Loucy (cell line): ENCODE data around the gene DDX23.

Source experiments
- H2AFZ ChIP-seq: fragments of 200-600 bp; sonication (generic); 2 replicates; pipeline ENCODE4 v1.6.0; 2016; ENCODE audit warnings: antibody characterized with exemption, mild to moderate bottlenecking, low read length, moderate library complexity
- H3F3A ChIP-seq: fragments of 200-600 bp; 2 replicates; pipeline ENCODE4 v1.6.0; 2016; ENCODE audit warnings: antibody characterized with exemption, low read depth, mild to moderate bottlenecking
- H3K27me3 ChIP-seq: fragments of 200-600 bp; sonication (generic); 2 replicates; pipeline ENCODE4 v1.6.1; 2014; ENCODE audit warnings: low read length, mild to moderate bottlenecking; ENCODE audit not compliant: insufficient read depth, poor library complexity, severe bottlenecking
- H3K36me3 ChIP-seq: fragments of 200-600 bp; sonication (generic); 2 replicates; pipeline ENCODE4 v1.6.1; 2016; ENCODE audit warnings: low read length; ENCODE audit not compliant: insufficient read depth
- H3K4me1 ChIP-seq: fragments of 200-600 bp; sonication (generic); 2 replicates; pipeline ENCODE4 v1.5.1; 2014; ENCODE audit warnings: low read length, mild to moderate bottlenecking; ENCODE audit not compliant: insufficient read depth, poor library complexity, severe bottlenecking
- H3K4me2 ChIP-seq: fragments of 200-600 bp; sonication (generic); 2 replicates; pipeline ENCODE4 v1.6.0; 2014; ENCODE audit warnings: antibody characterized with exemption, low read length, low read depth, mild to moderate bottlenecking; ENCODE audit not compliant: poor library complexity, severe bottlenecking
- H3K4me3 ChIP-seq: fragments of 200-600 bp; sonication (generic); 2 replicates; pipeline ENCODE4 v1.5.1; 2014; ENCODE audit warnings: low read length, mild to moderate bottlenecking, mixed read lengths; ENCODE audit not compliant: poor library complexity, severe bottlenecking
- H3K79me2 ChIP-seq: fragments of 200-600 bp; sonication (generic); 2 replicates; pipeline ENCODE4 v1.6.1; 2014; ENCODE audit warnings: low read length; ENCODE audit not compliant: insufficient read depth
- H3K9ac ChIP-seq: fragments of 200-600 bp; sonication (generic); 2 replicates; pipeline ENCODE4 v1.6.0; 2014; ENCODE audit warnings: mild to moderate bottlenecking, low read depth, low read length, moderate library complexity; ENCODE audit not compliant: poor library complexity, severe bottlenecking
- H3K9me2 ChIP-seq: fragments of 200-600 bp; sonication (generic); replicated peaks from 2 replicates; pipeline ENCODE4 v1.6.1; 2016; ENCODE audit warnings: low read depth, low read length, mixed read lengths
- H3K9me3 ChIP-seq: fragments of 200-600 bp; sonication (generic); 2 replicates; pipeline ENCODE4 v1.6.1; 2014; ENCODE audit warnings: mild to moderate bottlenecking, antibody characterized with exemption, low read length, low read depth; ENCODE audit not compliant: insufficient read depth
- H4K20me1 ChIP-seq: fragments of 200-600 bp; sonication (generic); 2 replicates; pipeline ENCODE4 v1.6.0; 2014; ENCODE audit warnings: antibody characterized with exemption, low read length, mild to moderate bottlenecking; ENCODE audit not compliant: insufficient read depth, poor library complexity, severe bottlenecking
- CTCF ChIP-seq: fragments of 200-600 bp; sonication (generic); conservative IDR thresholded peaks from 2 replicates; pipeline ENCODE4 v1.5.1; 2014; ENCODE audit warnings: mild to moderate bottlenecking, antibody characterized with exemption, low read length
- EZH2phosphoT487 ChIP-seq: fragments of 200-600 bp; IDR thresholded peaks from 2 replicates; pipeline ENCODE4 v1.6.1; 2018; ENCODE audit warnings: antibody characterized with exemption, mild to moderate bottlenecking, moderate library complexity, borderline replicate concordance

Gene DDX23

DNA sequence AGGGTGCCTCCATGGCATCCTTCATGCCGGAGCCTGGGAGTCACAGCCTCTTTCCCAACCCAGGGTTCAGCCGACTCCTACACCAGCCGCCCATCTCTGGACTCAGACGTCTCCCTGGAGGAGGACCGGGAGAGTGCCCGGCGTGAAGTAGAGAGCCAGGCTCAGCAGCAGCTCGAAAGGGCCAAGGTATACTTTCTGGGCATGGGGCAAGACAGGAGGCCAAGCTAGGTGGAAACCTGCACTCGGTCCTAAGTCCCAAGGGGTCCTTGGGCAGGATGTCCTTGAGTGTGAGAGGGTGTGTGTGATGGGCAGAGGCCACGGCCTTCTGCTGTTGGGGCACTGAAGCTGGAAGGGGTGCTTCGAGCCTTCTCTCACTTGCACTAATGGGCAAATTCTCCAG lies 28.7 kb downstream of the DDX23 start:
- TF ChIP-seq CTCF (no peak), EZH2phosphoT487 (no peak)
- Histone ChIP-seq H3K4me2 (no peak overlapping the region), H3F3A (no peaks in the 10 kb centered on the region), H2AFZ (no peak overlapping the region), H3K9ac (no peak overlapping the region), H3K9me2 (no peaks in the 10 kb centered on the region), H3K27me3 (no peaks in the 10 kb centered on the region), H3K36me3 (peaks cover 7% of the 10 kb centered on the region; the same call in 1 of the 2 replicates), H3K4me1 (peaks cover 9% of the 10 kb centered on the region), H3K9me3 (no peaks in the 10 kb centered on the region), H3K79me2 (no peaks in the 10 kb centered on the region), H4K20me1 (peaks cover 7% of the 10 kb centered on the region), H3K4me3 (no peak overlapping the region)

- H3K9me2 ChIP-seq, result no peaks in the 10 kb centered on the region
- H3K27me3 ChIP-seq, result no peaks in the 10 kb centered on the region
- no peak overlapping the region for H3K4me2 ChIP-seq
- no peak overlapping the region for H3K9ac ChIP-seq
- no peak overlapping the region for H2AFZ ChIP-seq
- H3F3A ChIP-seq, result no peaks in the 10 kb centered on the region
- H3K4me1 ChIP-seq, result peaks cover 12% of the 10 kb centered on the region
- no peak overlapping the region for H3K4me3 ChIP-seq
- H3K36me3 ChIP-seq, result peaks cover 4% of the 10 kb centered on the region; the same call in 1 of the 2 replicates
- TF ChIP-seq CTCF, result no peak
- TF ChIP-seq EZH2phosphoT487, result no peak
- no peaks in the 10 kb centered on the region; the same call in 1 of the 2 replicates for H3K79me2 ChIP-seq
- H3K9me3 ChIP-seq, result no peaks in the 10 kb centered on the region
- H4K20me1 ChIP-seq, result peaks cover 7% of the 10 kb centered on the region
Observed at GRCh38 chr12:48822711-48823110, 29.3 kb downstream of the DDX23 start.

GRCh38 chr12:48822139-48822538 lies 29.8 kb downstream of the DDX23 start:
- peaks cover 7% of the 10 kb centered on the region for H4K20me1 ChIP-seq
- H3K9me3 ChIP-seq, result no peaks in the 10 kb centered on the region
- H3K79me2 ChIP-seq, result no peaks in the 10 kb centered on the region; the same call in 1 of the 2 replicates
- H3F3A ChIP-seq, result no peaks in the 10 kb centered on the region
- H3K9ac ChIP-seq, result no peak overlapping the region
- H3K4me2 ChIP-seq, result no peak overlapping the region
- no peak overlapping the region for H2AFZ ChIP-seq
- H3K9me2 ChIP-seq, result no peaks in the 10 kb centered on the region
- no peak overlapping the region for H3K4me3 ChIP-seq
- no peaks in the 10 kb centered on the region for H3K27me3 ChIP-seq
- H3K4me1 ChIP-seq, result peaks cover 16% of the 10 kb centered on the region
- TF ChIP-seq CTCF (no peak), EZH2phosphoT487 (no peak)
- peaks cover under 1% of the 10 kb centered on the region; the same call in 1 of the 2 replicates for H3K36me3 ChIP-seq
